ENCODE measurements around the gene RNF11. TPM values are rescaled to one million over a fixed set of nuclear protein-coding genes. Genes with fewer than 3 reads are reported as not detected.
"Not testable (repeated sequence)": the region's sequence is repeated elsewhere in the genome, so short reads cannot be mapped to it uniquely, and the experiment has no call there.

RNF11 gene
- total RNA-seq, 1 donor: 199 TPM

DNA sequence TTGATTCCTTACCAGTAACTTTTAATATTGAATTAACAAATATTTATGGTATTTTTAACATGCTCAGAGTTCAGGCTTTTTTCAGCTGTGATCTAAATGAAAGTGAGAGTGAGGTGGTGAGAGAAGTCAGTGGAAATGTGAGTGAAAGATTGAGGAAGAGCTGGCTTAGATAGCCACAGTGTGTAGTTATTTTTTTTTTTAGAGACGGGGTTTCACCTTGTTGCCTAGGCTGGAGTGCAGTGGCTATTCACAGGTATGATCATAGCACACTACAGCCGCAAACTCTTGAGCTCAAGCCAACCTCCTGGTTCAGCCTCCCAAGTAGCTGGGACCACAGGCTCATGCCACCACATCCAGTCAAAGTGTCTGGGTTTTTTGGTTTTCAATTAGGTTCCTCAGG, 10.9 kb downstream of the RNF11 start:
- Histone ChIP-seq H4K20me1 (ENCODE audit: insufficient read depth, low read length) (peaks cover 74% of the 10 kb centered on the region), H3K4me3 (ENCODE audit: insufficient read depth, low read length) (no peak overlapping the region), H3K79me2 (ENCODE audit: insufficient read depth, low read length) (peaks cover 99% of the 10 kb centered on the region), H2AFZ (ENCODE audit: low read length) (no peak overlapping the region), H3K4me2 (ENCODE audit: insufficient read depth, low read length) (no peak overlapping the region), H3K4me1 (ENCODE audit: insufficient read depth, low read length) (no peaks in the 10 kb centered on the region), H3K27me3 (ENCODE audit: insufficient read depth, low read length) (no peaks in the 10 kb centered on the region), H3K36me3 (ENCODE audit: insufficient read depth, low read length) (no peaks in the 10 kb centered on the region), H3K9me3 (ENCODE audit: low read depth, low read length) (no peaks in the 10 kb centered on the region), H3K27ac (ENCODE audit: low read depth, low read length) (no peak overlapping the region)
- TF ChIP-seq, protein P1, sequence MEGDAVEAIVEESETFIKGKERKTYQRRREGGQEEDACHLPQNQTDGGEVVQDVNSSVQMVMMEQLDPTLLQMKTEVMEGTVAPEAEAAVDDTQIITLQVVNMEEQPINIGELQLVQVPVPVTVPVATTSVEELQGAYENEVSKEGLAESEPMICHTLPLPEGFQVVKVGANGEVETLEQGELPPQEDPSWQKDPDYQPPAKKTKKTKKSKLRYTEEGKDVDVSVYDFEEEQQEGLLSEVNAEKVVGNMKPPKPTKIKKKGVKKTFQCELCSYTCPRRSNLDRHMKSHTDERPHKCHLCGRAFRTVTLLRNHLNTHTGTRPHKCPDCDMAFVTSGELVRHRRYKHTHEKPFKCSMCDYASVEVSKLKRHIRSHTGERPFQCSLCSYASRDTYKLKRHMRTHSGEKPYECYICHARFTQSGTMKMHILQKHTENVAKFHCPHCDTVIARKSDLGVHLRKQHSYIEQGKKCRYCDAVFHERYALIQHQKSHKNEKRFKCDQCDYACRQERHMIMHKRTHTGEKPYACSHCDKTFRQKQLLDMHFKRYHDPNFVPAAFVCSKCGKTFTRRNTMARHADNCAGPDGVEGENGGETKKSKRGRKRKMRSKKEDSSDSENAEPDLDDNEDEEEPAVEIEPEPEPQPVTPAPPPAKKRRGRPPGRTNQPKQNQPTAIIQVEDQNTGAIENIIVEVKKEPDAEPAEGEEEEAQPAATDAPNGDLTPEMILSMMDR (IDR thresholded peaks at IDR 0.05; ENCODE audit: extremely low read depth, low read depth, low read length): no peak
- no peak for DNase-seq (ENCODE audit: insufficient read length, low spot score, missing footprints)

DNA sequence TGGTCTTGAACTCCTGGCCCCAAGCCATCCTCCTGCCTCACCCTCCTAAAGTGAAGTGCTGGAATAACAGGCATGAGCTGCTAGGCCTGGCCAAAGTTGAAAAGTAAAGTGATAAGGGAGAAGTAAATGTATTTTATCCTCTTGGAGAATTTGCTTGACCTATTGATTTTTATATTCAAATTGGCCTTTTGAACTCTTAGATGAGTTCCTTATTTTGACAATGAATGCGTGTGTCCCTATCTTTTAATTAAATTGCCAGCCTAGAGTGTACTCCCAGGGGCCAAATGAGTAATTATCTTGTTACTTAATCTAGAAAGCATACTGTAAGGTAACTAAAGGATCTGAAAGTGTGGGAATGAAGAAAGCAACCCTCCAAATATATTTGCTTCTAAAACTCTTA, 11.4 kb downstream of the RNF11 start:
- Histone ChIP-seq H3K4me2 (ENCODE audit: insufficient read depth, low read length) (no peak overlapping the region), H3K4me3 (ENCODE audit: insufficient read depth, low read length) (no peak overlapping the region), H3K4me1 (ENCODE audit: insufficient read depth, low read length) (no peaks in the 10 kb centered on the region), H3K36me3 (ENCODE audit: insufficient read depth, low read length) (no peaks in the 10 kb centered on the region), H3K27me3 (ENCODE audit: insufficient read depth, low read length) (no peaks in the 10 kb centered on the region), H3K27ac (ENCODE audit: low read depth, low read length) (no peak overlapping the region), H4K20me1 (ENCODE audit: insufficient read depth, low read length) (peaks cover 77% of the 10 kb centered on the region), H3K9me3 (ENCODE audit: low read depth, low read length) (no peaks in the 10 kb centered on the region), H3K79me2 (ENCODE audit: insufficient read depth, low read length) (peaks cover 99% of the 10 kb centered on the region), H2AFZ (ENCODE audit: low read length) (no peak overlapping the region)
- TF ChIP-seq, protein P1 (IDR thresholded peaks at IDR 0.05; ENCODE audit: extremely low read depth, low read depth, low read length): no peak
- DNase-seq (ENCODE audit: insufficient read length, low spot score, missing footprints): peak; percentile 31

DNA sequence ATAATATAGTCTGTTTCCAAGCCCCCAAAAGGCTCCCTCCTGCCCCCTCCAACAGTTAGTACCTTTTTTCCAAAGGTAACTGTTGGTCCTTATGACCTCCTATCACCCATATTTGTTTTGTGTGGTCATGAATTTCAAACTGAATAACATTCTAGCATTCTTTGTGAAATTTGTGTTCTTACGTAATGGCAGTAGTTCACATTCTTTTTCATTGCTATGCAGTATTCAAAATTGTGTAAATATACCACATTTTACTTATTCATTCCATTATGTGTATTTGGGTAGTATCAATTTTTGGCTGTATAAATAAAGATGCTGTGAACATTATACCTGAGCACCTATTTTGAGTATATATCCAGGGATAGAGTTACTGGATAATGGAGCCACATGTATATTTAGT, 13.4 kb downstream of the RNF11 start:
- no peak for DNase-seq (ENCODE audit: insufficient read length, low spot score, missing footprints)
- no peak overlapping the region for H3K27ac ChIP-seq (ENCODE audit: low read depth, low read length)
- H3K4me2 ChIP-seq (ENCODE audit: insufficient read depth, low read length): no peak overlapping the region
- no peaks in the 10 kb centered on the region for H3K36me3 ChIP-seq (ENCODE audit: insufficient read depth, low read length)
- H3K27me3 ChIP-seq (ENCODE audit: insufficient read depth, low read length): no peaks in the 10 kb centered on the region
- no peaks in the 10 kb centered on the region for H3K4me1 ChIP-seq (ENCODE audit: insufficient read depth, low read length)
- no peak overlapping the region for H2AFZ ChIP-seq (ENCODE audit: low read length)
- H4K20me1 ChIP-seq (ENCODE audit: insufficient read depth, low read length): peaks cover 81% of the 10 kb centered on the region
- TF ChIP-seq, protein P1 (IDR thresholded peaks at IDR 0.05; ENCODE audit: extremely low read depth, low read depth, low read length): no peak
- H3K79me2 ChIP-seq (ENCODE audit: insufficient read depth, low read length): peaks cover 99% of the 10 kb centered on the region
- H3K4me3 ChIP-seq (ENCODE audit: insufficient read depth, low read length): no peak overlapping the region
- no peaks in the 10 kb centered on the region for H3K9me3 ChIP-seq (ENCODE audit: low read depth, low read length)

DNA sequence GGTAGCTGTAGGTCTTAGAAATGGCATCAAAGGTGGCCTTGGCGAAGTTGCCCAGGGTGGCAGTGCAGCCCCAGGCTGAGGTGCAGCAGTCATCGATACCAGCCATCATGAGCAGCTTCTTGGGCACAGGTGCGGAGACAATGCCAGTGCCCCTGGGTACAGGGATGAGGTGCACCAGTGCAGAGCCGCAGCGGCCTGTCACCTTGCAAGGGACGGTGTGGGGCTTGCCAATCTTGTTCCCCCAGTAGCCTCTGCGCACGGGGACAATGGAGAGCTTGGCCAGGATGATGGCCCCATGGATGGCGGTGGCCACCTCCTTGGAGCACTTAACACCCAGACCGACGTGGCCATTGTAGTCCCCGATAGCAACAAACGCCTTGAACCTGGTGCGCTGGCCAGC, 14.7 kb downstream of the RNF11 start:
- H3K27ac ChIP-seq (ENCODE audit: low read depth, low read length); DNase-seq (ENCODE audit: insufficient read length, low spot score, missing footprints); H3K27me3 ChIP-seq (ENCODE audit: insufficient read depth, low read length); H2AFZ ChIP-seq (ENCODE audit: low read length); H3K36me3 ChIP-seq (ENCODE audit: insufficient read depth, low read length); H3K4me3 ChIP-seq (ENCODE audit: insufficient read depth, low read length); H3K4me2 ChIP-seq (ENCODE audit: insufficient read depth, low read length); H3K4me1 ChIP-seq (ENCODE audit: insufficient read depth, low read length); H3K9me3 ChIP-seq (ENCODE audit: low read depth, low read length): not testable (repeated sequence)
- Histone ChIP-seq H3K79me2 (ENCODE audit: insufficient read depth, low read length) (peaks cover 98% of the 10 kb centered on the region), H4K20me1 (ENCODE audit: insufficient read depth, low read length) (peaks cover 80% of the 10 kb centered on the region)

DNA sequence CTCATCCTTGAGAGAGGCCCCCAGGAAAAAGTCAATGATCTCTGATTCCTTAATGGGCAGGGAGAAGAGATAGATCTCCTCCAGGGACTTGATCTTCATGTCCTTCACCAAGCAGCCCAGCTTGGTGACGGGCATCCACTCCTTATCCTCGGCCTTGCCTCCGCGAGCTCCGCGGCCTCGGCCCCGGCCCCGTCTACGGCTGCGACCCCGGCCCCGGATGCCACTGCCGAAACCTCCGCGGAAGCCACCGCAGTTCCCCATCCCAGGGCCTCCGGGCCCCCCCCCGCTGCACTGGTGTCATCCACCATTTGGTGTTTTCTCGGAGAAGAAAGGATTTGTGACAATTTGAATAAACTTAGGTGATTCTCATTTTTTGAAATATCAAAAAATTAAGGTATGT, 15.1 kb downstream of the RNF11 start:
- H3K9me3 ChIP-seq (ENCODE audit: low read depth, low read length); H3K4me3 ChIP-seq (ENCODE audit: insufficient read depth, low read length); H3K27ac ChIP-seq (ENCODE audit: low read depth, low read length); H3K4me1 ChIP-seq (ENCODE audit: insufficient read depth, low read length); DNase-seq (ENCODE audit: insufficient read length, low spot score, missing footprints); H2AFZ ChIP-seq (ENCODE audit: low read length); H3K36me3 ChIP-seq (ENCODE audit: insufficient read depth, low read length); H3K4me2 ChIP-seq (ENCODE audit: insufficient read depth, low read length); H3K27me3 ChIP-seq (ENCODE audit: insufficient read depth, low read length): not testable (repeated sequence)
- Histone ChIP-seq H3K79me2 (ENCODE audit: insufficient read depth, low read length) (peaks cover 98% of the 10 kb centered on the region), H4K20me1 (ENCODE audit: insufficient read depth, low read length) (peaks cover 81% of the 10 kb centered on the region)

Measured in osteoblast (primary cell).